IMR-90 (cell line): ENCODE results near the gene LEMD3.

ENCODE experiments used
- POLR2A ChIP-seq: IDR thresholded peaks from 2 replicates; pipeline ENCODE4 v1.6.1; 2012; ENCODE audit warnings: mild to moderate bottlenecking, low read depth, low read length
- RAD21 ChIP-seq: IDR thresholded peaks from 2 replicates; pipeline ENCODE4 v1.6.1; 2012; ENCODE audit warnings: low read length, improper control_type of control experiment
- TF ChIP-seq, protein P1 (sequence below): conservative IDR thresholded peaks from 2 replicates; pipeline ENCODE4 v1.5.1; 2012; ENCODE audit warnings: mild to moderate bottlenecking, low read depth, low read length, improper control_type of control experiment

DNA sequence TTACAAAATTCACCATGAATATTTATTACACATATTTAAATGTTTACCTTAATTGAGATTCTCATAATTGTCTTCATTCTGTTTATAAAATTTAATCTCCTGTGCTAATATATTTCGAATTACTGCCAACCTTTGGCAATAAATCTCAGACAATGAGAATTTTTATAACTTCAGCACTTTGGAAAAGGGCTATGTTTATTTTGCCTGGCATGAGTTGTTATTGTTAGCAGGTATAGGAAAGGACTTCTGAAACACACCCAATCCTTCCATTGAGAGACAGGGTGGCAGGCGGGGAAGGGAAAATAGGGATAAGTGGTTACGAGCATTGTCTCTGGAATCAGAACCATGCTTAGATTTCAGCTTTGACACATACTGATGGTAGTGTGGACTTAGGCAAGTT is 97.0 kb downstream of the LEMD3 start:
- TF ChIP-seq, protein P1, sequence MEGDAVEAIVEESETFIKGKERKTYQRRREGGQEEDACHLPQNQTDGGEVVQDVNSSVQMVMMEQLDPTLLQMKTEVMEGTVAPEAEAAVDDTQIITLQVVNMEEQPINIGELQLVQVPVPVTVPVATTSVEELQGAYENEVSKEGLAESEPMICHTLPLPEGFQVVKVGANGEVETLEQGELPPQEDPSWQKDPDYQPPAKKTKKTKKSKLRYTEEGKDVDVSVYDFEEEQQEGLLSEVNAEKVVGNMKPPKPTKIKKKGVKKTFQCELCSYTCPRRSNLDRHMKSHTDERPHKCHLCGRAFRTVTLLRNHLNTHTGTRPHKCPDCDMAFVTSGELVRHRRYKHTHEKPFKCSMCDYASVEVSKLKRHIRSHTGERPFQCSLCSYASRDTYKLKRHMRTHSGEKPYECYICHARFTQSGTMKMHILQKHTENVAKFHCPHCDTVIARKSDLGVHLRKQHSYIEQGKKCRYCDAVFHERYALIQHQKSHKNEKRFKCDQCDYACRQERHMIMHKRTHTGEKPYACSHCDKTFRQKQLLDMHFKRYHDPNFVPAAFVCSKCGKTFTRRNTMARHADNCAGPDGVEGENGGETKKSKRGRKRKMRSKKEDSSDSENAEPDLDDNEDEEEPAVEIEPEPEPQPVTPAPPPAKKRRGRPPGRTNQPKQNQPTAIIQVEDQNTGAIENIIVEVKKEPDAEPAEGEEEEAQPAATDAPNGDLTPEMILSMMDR, result no peak
- TF ChIP-seq POLR2A, result no peak
- TF ChIP-seq RAD21, result no peak
